GM23338 (cell line): ENCODE data around the gene ECE2. TPM values are rescaled to one million over a fixed set of nuclear protein-coding genes. Genes with fewer than 3 reads are reported as not detected.

ENCODE experiments used
- ATAC-seq: fragments of 200-7000 bp; cut with Tn5 transposase; 3 replicates; pipeline ENCODE4 v1.9.1; 2020
- DNase-seq: peaks from one replicate; pipeline ENCODE4 v3.0.0-alpha.2; 2015; ENCODE audit warnings: low spot score
- H2AFZ ChIP-seq: fragments of 200-600 bp; sonication (generic); 2 replicates; pipeline ENCODE4 v1.8.0; 2016; ENCODE audit warnings: antibody characterized with exemption, mild to moderate bottlenecking, moderate library complexity
- H3F3A ChIP-seq: fragments of 200-600 bp; sonication (generic); replicated peaks from 2 replicates; pipeline ENCODE4 v1.8.0; 2017; ENCODE audit warnings: antibody characterized with exemption, mixed run types, low read depth
- H3K27ac ChIP-seq: fragments of 200-600 bp; sonication (generic); 2 replicates; pipeline ENCODE4 v1.6.1; 2016; ENCODE audit warnings: low read depth
- H3K27me3 ChIP-seq: fragments of 200-600 bp; sonication (generic); 2 replicates; pipeline ENCODE4 v1.8.0; 2016; ENCODE audit warnings: mild to moderate bottlenecking, mixed run types, moderate library complexity; ENCODE audit not compliant: insufficient read depth
- H3K36me3 ChIP-seq: fragments of 200-600 bp; sonication (generic); 2 replicates; pipeline ENCODE4 v1.8.0; 2016; ENCODE audit warnings: mild to moderate bottlenecking; ENCODE audit not compliant: insufficient read depth
- H3K4me1 ChIP-seq: fragments of 200-600 bp; sonication (generic); 2 replicates; pipeline ENCODE4 v1.8.0; 2016; ENCODE audit warnings: mild to moderate bottlenecking, moderate library complexity; ENCODE audit not compliant: insufficient read depth
- H3K4me2 ChIP-seq: fragments of 200-600 bp; sonication (generic); 2 replicates; pipeline ENCODE4 v1.7.1; 2017; ENCODE audit warnings: mixed run types
- H3K4me3 ChIP-seq: fragments of 200-600 bp; sonication (generic); 2 replicates; pipeline ENCODE4 v1.6.1; 2016; ENCODE audit warnings: mixed run types
- H3K79me2 ChIP-seq: fragments of 200-600 bp; sonication (generic); replicated peaks from 2 replicates; pipeline ENCODE4 v1.8.0; 2017; ENCODE audit warnings: mild to moderate bottlenecking; ENCODE audit not compliant: insufficient read depth
- H3K9me2 ChIP-seq: fragments of 200-600 bp; sonication (generic); 2 replicates; pipeline ENCODE4 v1.8.0; 2017; ENCODE audit not compliant: insufficient read depth
- H4K20me1 ChIP-seq: fragments of 200-600 bp; sonication (generic); replicated peaks from 2 replicates; pipeline ENCODE4 v1.8.0; 2017; ENCODE audit warnings: mild to moderate bottlenecking; ENCODE audit not compliant: insufficient read depth
- H3K27ac Mint-ChIP-seq: 2 replicates; pipeline ENCODE4 v1.8.0; 2020; ENCODE audit warnings: inconsistent platforms, mild to moderate bottlenecking, moderate library complexity, mixed read lengths
- H3K27me3 Mint-ChIP-seq: 3 replicates; pipeline ENCODE4 v1.8.0; 2022; ENCODE audit warnings: low read depth, mild to moderate bottlenecking, moderate library complexity, mixed read lengths, inconsistent platforms; ENCODE audit not compliant: insufficient read depth, poor library complexity
- H3K36me3 Mint-ChIP-seq: 3 replicates; pipeline ENCODE4 v1.8.0; 2021; ENCODE audit warnings: low read depth, mild to moderate bottlenecking, inconsistent platforms, moderate library complexity, mixed read lengths
- H3K4me1 Mint-ChIP-seq: 3 replicates; pipeline ENCODE4 v1.8.0; 2020; ENCODE audit warnings: mild to moderate bottlenecking, inconsistent platforms, mixed read lengths
- H3K4me3 Mint-ChIP-seq: 3 replicates; pipeline ENCODE4 v1.8.0; 2021; ENCODE audit warnings: moderate library complexity, mild to moderate bottlenecking, inconsistent platforms, mixed read lengths
- H3K9me3 Mint-ChIP-seq: 3 replicates; pipeline ENCODE4 v1.8.0; 2020; ENCODE audit warnings: moderate library complexity, mild to moderate bottlenecking, inconsistent platforms, mixed read lengths
- CTCF ChIP-seq, 2 experiments: fragments of 200-600 bp in 1 of 2; sonication (generic) in 1 of 2; conservative IDR thresholded peaks; 2 replicates each; pipeline versions ENCODE4 v1.5.1 to v1.6.1; 2016 to 2017; ENCODE audit warnings: antibody characterized with exemption in 2 of 2, low read depth in 2 of 2, mild to moderate bottlenecking in 2 of 2, moderate library complexity in 1 of 2
- ETS1 ChIP-seq: IDR thresholded peaks from 2 replicates; pipeline ENCODE4 v1.6.1; 2016; ENCODE audit warnings: antibody characterized with exemption
- JUNB ChIP-seq: IDR thresholded peaks from one replicate; pipeline ENCODE4 v1.6.1; 2016; ENCODE audit warnings: antibody characterized with exemption; ENCODE audit not compliant: unreplicated experiment
- NANOG ChIP-seq: IDR thresholded peaks from 2 replicates; pipeline ENCODE4 v1.6.1; 2016; ENCODE audit warnings: antibody characterized with exemption, borderline replicate concordance
- REST ChIP-seq: IDR thresholded peaks from one replicate; pipeline ENCODE4 v1.6.1; 2018; ENCODE audit warnings: antibody characterized with exemption; ENCODE audit not compliant: unreplicated experiment
- ZNF114 ChIP-seq: fragments of 250-450 bp; sonication (Bioruptor Pico); IDR thresholded peaks from 2 replicates; pipeline ENCODE4 v1.5.0; 2020; ENCODE audit warnings: mild to moderate bottlenecking, moderate library complexity
- ZNF331 ChIP-seq: fragments of 250-450 bp; sonication (Bioruptor Pico); IDR thresholded peaks from 2 replicates; pipeline ENCODE4 v1.5.0; 2020; ENCODE audit warnings: low read depth, mild to moderate bottlenecking, moderate library complexity
- ZNF462 ChIP-seq: fragments of 250-450 bp; sonication (Bioruptor Pico); IDR thresholded peaks from 2 replicates; pipeline ENCODE4 v1.5.0; 2020; ENCODE audit warnings: mild to moderate bottlenecking, moderate library complexity
- polyA plus RNA-seq: library from polyadenylated mRNA; unstranded; fragments of >200 nt; fragmentation: Nextera tagmentation; extraction: Ambion mirVana; gene quantifications from 2 replicates; pipeline ENCODE4 v1.2.1, GENCODE V29; 2016
- total RNA-seq: library from RNA; depleted of rRNA; stranded (reverse); fragments of >200 nt; shearing (Covaris generic); gene quantifications from 2 replicates; pipeline ENCODE4 v1.2.3, GENCODE V29; 2014

Gene ECE2
- total and polyA plus RNA-seq, 2 experiments from 2014 or later: 0.24 to 0.48 TPM

- TF ChIP-seq ZNF462 (CRISPR knock-in tag): no peak
Observed at GRCh38 chr3:184275381-184275701, 481 bp upstream of the ECE2 start (continued).

GRCh38 chr3:184277366-184277765, 1.5 kb downstream of the ECE2 start:
- Mint-ChIP-seq H3K27me3 (peaks cover 33% of the 10 kb centered on the region), H3K9me3 (no peaks in the 10 kb centered on the region; the same call in 2 of the 3 replicates), H3K4me3 (no peak overlapping the region), H3K27ac (no peak overlapping the region), H3K4me1 (peaks cover 7% of the 10 kb centered on the region; the same call in 2 of the 3 replicates), H3K36me3 (no peaks in the 10 kb centered on the region)
- Histone ChIP-seq H3F3A (no peaks in the 10 kb centered on the region), H3K36me3 (no peaks in the 10 kb centered on the region), H3K4me3 (no peak overlapping the region), H3K27me3 (peaks cover 54% of the 10 kb centered on the region), H3K4me1 (no peaks in the 10 kb centered on the region), H3K9me2 (no peaks in the 10 kb centered on the region; the same call in 1 of the 2 replicates), H3K79me2 (no peaks in the 10 kb centered on the region), H3K4me2 (no peak overlapping the region), H2AFZ (no peak overlapping the region), H3K27ac (no peak overlapping the region), H4K20me1 (no peaks in the 10 kb centered on the region)
- DNase-seq (no peak), ATAC-seq (no peak)
- TF ChIP-seq CTCF (conservative IDR thresholded peaks at IDR 0.05; ENCODE audit: low read depth in 2 of 2) (no peak), ETS1 (no peak), ZNF114 (no peak), NANOG (no peak), REST (no peak), JUNB (no peak), ZNF331 (no peak)
